HG03064 (cell line): Measurements from ENCODE around the gene ACSM2A.
"Not testable (repeated sequence)": the region's sequence is repeated elsewhere in the genome, so short reads cannot be mapped to it uniquely, and the experiment has no call there.

Experiments
- ATAC-seq: cut with Tn5 transposase; IDR thresholded peaks from one replicate; pipeline ENCODE4 v1.9.1; 2021; ENCODE audit warnings: low read depth; ENCODE audit not compliant: unreplicated experiment

The ACSM2A gene

GRCh38 chr16:20536669-20537068, 85.3 kb downstream of the ACSM2A start:
- ATAC-seq: not testable (repeated sequence)
